GM19193 (cell line): ENCODE results near the gene MCRIP2.

Source experiments
- POLR2A ChIP-seq: IDR thresholded peaks from 4 replicates; pipeline ENCODE4 v1.6.1; 2011; ENCODE audit not compliant: insufficient read depth, insufficient read length; ENCODE audit errors: extremely low read depth

MCRIP2 gene

DNA sequence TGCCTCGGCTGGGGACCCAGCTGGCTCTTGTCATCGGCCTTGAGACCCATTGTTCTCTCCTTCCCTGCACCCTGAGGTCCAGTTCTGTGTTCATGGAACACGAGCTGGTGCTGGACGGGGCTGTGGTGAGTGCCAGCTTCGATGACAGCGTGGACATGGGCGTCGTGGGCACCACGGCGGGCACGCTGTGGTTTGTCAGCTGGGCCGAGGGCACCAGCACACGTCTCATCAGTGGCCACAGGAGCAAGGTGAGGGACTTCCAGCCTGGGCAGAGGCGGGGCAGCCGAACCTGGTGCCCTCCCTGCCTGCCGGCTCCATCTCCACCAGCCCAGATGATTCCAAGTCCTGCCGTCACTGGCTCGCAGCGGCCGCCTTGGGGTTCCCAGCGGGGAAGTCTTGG is 21.0 kb downstream of the MCRIP2 start:
- TF ChIP-seq POLR2A = no peak

GRCh38 chr16:666572-666971 is 24.9 kb downstream of the MCRIP2 start:
- no peak for TF ChIP-seq POLR2A

DNA sequence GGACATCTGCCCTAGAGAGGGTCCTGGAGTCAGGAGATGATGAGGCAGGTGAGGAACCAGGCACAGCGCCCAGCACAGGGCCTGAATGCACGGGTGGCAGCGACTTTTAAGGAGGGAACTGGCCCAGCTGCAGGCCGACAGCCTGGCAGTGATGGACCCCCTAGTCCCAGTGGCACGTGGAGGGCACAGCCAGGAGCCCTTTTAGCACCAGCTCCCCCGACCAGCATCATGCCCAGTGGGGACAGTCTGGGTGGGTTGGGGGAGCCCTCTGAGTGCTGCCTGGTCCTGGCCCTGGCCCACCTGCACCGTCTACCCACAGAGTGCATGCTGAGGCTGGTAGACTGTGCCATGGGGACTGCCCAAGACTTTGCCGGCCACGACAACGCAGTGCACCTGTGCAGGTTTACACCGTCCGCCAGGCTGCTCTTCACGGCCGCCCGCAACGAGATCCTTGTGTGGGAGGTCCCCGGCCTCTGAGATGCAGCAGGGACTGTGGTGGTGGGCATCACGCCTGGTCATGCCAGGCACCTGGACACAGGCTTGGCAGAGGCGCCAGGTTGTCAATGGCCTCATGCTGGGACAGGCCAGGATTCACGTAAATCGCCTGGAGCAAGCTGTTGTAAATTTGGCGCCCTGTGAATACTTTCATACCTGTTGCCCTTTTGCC is 25.6 kb downstream of the MCRIP2 start:
- TF ChIP-seq POLR2A = no peak

DNA sequence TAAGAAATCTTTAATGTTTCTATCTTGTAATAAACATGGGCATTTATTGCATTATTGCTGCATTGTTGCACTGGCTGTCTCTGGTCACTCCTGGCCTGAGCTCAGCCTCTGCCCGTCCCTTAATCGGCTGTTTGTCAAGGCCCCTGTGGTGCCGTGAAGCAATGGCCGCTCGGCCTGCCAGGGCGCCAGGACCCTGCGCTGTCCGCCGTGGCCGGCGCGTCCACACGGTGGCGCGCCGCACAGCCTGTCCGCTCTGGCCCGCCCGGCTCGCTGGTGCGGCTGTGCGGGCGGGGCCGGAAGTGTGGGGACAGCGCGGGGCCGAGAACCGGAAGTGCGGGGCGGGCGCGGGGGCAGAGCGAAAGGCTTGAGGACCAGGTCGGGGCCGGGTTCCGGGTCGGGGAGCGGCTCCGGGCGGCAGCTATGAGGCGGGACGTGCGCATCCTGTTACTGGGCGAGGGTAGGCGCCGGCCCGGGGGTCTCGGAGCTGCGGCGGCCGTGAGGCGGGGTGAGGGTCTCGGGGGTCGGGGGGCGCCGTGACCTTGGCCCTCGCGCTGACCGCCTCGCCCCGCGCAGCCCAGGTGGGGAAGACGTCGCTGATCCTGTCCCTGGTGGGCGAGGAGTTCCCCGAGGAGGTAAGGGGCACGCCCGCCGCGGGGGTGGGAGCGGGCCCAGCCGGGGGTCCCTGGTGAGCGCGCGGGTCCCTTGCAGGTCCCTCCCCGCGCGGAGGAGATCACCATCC is 26.3 kb downstream of the MCRIP2 start, which contains the start of gene RHOT2:
RHOT2 (plus strand) TSS at position 353 of the 739 bp plus-strand sequence; CDS start at position 421, 68 bp downstream.
- TF ChIP-seq POLR2A = peak; percentile 89

GRCh38 chr16:668519-669171 is 27.0 kb downstream of the MCRIP2 start:
- no peak for TF ChIP-seq POLR2A

- no peak for TF ChIP-seq POLR2A
Observed at GRCh38 chr16:669666-670065, 28.0 kb downstream of the MCRIP2 start.

GRCh38 chr16:670485-671352 is 29.1 kb downstream of the MCRIP2 start:
- no peak for TF ChIP-seq POLR2A

- no peak for TF ChIP-seq POLR2A
Observed at GRCh38 chr16:671353-672131, 29.9 kb downstream of the MCRIP2 start.

DNA sequence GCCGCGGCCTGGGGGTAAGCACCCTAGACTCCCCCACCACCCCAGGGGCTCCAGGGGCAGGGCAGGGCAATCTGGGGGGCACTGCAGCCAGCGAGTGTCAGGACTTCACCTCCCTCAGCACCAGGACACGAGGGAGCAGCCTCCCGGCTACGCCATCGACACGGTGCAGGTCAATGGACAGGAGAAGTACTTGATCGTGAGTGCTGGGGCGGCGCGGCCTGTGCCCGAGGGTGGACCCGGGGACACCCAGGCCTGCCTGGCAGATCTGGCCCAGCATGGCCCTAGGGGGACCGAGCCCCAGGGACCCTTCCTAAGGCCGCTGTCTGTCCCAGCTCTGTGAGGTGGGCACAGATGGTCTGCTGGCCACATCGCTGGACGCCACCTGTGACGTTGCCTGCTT is 30.7 kb downstream of the MCRIP2 start:
- no peak for TF ChIP-seq POLR2A

GRCh38 chr16:672851-673250 is 31.2 kb downstream of the MCRIP2 start:
- TF ChIP-seq POLR2A = no peak

GRCh38 chr16:673399-673991 is 31.9 kb downstream of the MCRIP2 start:
- no peak for TF ChIP-seq POLR2A

DNA sequence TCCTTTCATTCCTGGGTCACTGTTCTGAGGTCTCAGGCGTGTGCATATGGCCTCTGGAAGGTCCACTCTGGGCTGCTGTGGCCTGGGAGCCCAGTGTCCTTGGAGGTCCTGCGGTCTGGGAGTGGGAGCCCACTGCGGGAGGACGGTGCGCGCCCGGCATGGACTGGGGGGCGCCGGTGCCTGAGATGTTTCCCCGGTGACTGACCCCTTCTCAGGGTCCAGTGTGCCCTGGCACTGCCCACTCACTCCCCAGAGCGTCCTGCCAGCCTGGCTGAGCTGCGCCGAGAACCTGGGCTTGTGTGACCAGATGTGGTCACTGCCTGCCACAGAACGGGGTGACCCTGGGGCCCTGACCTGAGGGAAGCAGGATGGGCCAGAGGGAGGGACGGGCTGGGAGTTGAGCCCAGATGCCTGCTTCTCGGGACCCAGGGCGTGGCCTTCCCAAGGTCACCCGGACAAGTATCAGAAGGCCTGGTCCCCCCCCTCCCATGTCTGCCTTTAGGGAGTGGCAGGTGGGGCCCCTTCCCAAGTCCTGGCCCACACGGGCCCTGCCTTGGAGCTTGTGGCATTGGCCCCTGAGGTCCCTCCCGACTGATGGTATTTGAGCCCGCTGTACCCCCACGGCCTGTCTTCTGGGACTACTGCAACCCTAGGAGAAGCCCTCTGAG is 32.7 kb downstream of the MCRIP2 start:
- no peak for TF ChIP-seq POLR2A
